ENCODE measurements around the gene ZNF785. TPM values are rescaled to one million over a fixed set of nuclear protein-coding genes. Genes with fewer than 3 reads are reported as not detected.

The ZNF785 gene
- total RNA-seq, 1 donor from 2014 or later, result 31.9 TPM

- H3K27me3 Mint-ChIP-seq (ENCODE audit: low read depth), result no peaks in the 10 kb centered on the region
- no peaks in the 10 kb centered on the region for H3K9me3 Mint-ChIP-seq
- H3K4me1 Mint-ChIP-seq, result peaks cover 29% of the 10 kb centered on the region
- H3K4me3 Mint-ChIP-seq, result peak overlapping the region; percentile 93
- peak overlapping the region; percentile 99 for H3K27ac Mint-ChIP-seq
- peak in 1 of 2 experiments; percentile 73 for DNase-seq (ENCODE audit: low spot score in 2 of 2, unreplicated experiment in 2 of 2)
- no peak for TF ChIP-seq CTCF (IDR thresholded peaks at IDR 0.05; ENCODE audit: unreplicated experiment)
- peaks cover 6% of the 10 kb centered on the region for H3K36me3 Mint-ChIP-seq
These were observed 49.7 kb downstream of the ZNF785 start for GRCh38 chr16:30535777-30536190.

GRCh38 chr16:30535106-30535776 lies 50.3 kb downstream of the ZNF785 start:
- Mint-ChIP-seq H3K9me3 (no peaks in the 10 kb centered on the region), H3K27ac (peak overlapping the region; percentile 99), H3K36me3 (peaks cover 6% of the 10 kb centered on the region), H3K27me3 (ENCODE audit: low read depth) (no peaks in the 10 kb centered on the region), H3K4me1 (peaks cover 31% of the 10 kb centered on the region), H3K4me3 (peak overlapping the region; percentile 93)
- no peak for TF ChIP-seq CTCF (IDR thresholded peaks at IDR 0.05; ENCODE audit: unreplicated experiment)
- DNase-seq (ENCODE audit: low spot score in 2 of 2, unreplicated experiment in 2 of 2), result peak in 1 of 2 experiments; percentile 47

- H3K36me3 Mint-ChIP-seq, result peaks cover 6% of the 10 kb centered on the region
- peaks cover 34% of the 10 kb centered on the region for H3K4me1 Mint-ChIP-seq
- H3K4me3 Mint-ChIP-seq, result peak within 1 kb of the TSS; percentile 93
- peak within 1 kb of the TSS; percentile 99 for H3K27ac Mint-ChIP-seq
- no peaks in the 10 kb centered on the region for H3K27me3 Mint-ChIP-seq (ENCODE audit: low read depth)
- peak; percentile 75 to 89 for DNase-seq (ENCODE audit: low spot score in 2 of 2, unreplicated experiment in 2 of 2)
- no peaks in the 10 kb centered on the region for H3K9me3 Mint-ChIP-seq
- no peak for TF ChIP-seq CTCF (IDR thresholded peaks at IDR 0.05; ENCODE audit: unreplicated experiment)
These were observed 51.0 kb downstream of the ZNF785 start, which contains the start of gene ZNF747 for GRCh38 chr16:30534368-30535105. Gene ZNF747 (minus strand): TSS chr16:30534858. CDS start chr16:30534679, 179 bp downstream.

GRCh38 chr16:30533748-30534367 lies 51.6 kb downstream of the ZNF785 start:
- H3K4me1 Mint-ChIP-seq, result peaks cover 35% of the 10 kb centered on the region
- H3K27ac Mint-ChIP-seq, result peak overlapping the region; percentile 84
- H3K4me3 Mint-ChIP-seq, result peak overlapping the region; percentile 93
- H3K36me3 Mint-ChIP-seq, result peaks cover 6% of the 10 kb centered on the region
- TF ChIP-seq CTCF (IDR thresholded peaks at IDR 0.05; ENCODE audit: unreplicated experiment), result no peak
- no peaks in the 10 kb centered on the region for H3K9me3 Mint-ChIP-seq
- H3K27me3 Mint-ChIP-seq (ENCODE audit: low read depth), result no peaks in the 10 kb centered on the region
- no peak for DNase-seq (ENCODE audit: low spot score in 2 of 2, unreplicated experiment in 2 of 2)

GRCh38 chr16:30533146-30533522 lies 52.4 kb downstream of the ZNF785 start:
- Mint-ChIP-seq H3K27ac (peak overlapping the region; percentile 86), H3K36me3 (peaks cover 6% of the 10 kb centered on the region), H3K4me1 (peaks cover 42% of the 10 kb centered on the region), H3K27me3 (ENCODE audit: low read depth) (no peaks in the 10 kb centered on the region), H3K9me3 (no peaks in the 10 kb centered on the region), H3K4me3 (peak overlapping the region; percentile 67)
- no peak for DNase-seq (ENCODE audit: low spot score in 2 of 2, unreplicated experiment in 2 of 2)
- no peak for TF ChIP-seq CTCF (IDR thresholded peaks at IDR 0.05; ENCODE audit: unreplicated experiment)

All from mesothelial cell of epicardium (in vitro differentiated cells).